C4-2B (cell line): Measurements from ENCODE around the gene GALNT13.

Experiments
- H3K27ac ChIP-seq: fragments of 450-650 bp; 2 replicates; pipeline ENCODE4 v1.5.1; 2017
- CTCF ChIP-seq: fragments of 450-650 bp; conservative IDR thresholded peaks from 2 replicates; pipeline ENCODE4 v1.5.1; 2017; ENCODE audit warnings: mild to moderate bottlenecking
- ZFX ChIP-seq: fragments of 450-650 bp; IDR thresholded peaks from 2 replicates; pipeline ENCODE4 v1.6.1; 2017

The GALNT13 gene

GRCh38 chr2:154142480-154142879 lies 270.8 kb downstream of the GALNT13 start:
- TF ChIP-seq ZFX = no peak
- TF ChIP-seq CTCF = no peak
- H3K27ac ChIP-seq = no peak overlapping the region

- TF ChIP-seq CTCF (no peak), ZFX (no peak)
Measured at GRCh38 chr2:154143105-154143504, 271.4 kb downstream of the GALNT13 start.

GRCh38 chr2:154158101-154158500 lies 286.4 kb downstream of the GALNT13 start:
- TF ChIP-seq CTCF (no peak), ZFX (no peak)
- H3K27ac ChIP-seq = no peak overlapping the region

More at GRCh38 chr2:154143105-154143504, 271.4 kb downstream of the GALNT13 start:
- H3K27ac ChIP-seq = no peak overlapping the region

- no peak overlapping the region for H3K27ac ChIP-seq
- TF ChIP-seq CTCF = no peak
- TF ChIP-seq ZFX = no peak
Measured at GRCh38 chr2:154161286-154161685, 289.6 kb downstream of the GALNT13 start.

GRCh38 chr2:154170400-154170799 lies 298.7 kb downstream of the GALNT13 start:
- H3K27ac ChIP-seq = no peak overlapping the region
- TF ChIP-seq ZFX (no peak), CTCF (no peak)

- TF ChIP-seq CTCF (no peak), ZFX (no peak)
- H3K27ac ChIP-seq = no peak overlapping the region
Measured at GRCh38 chr2:154173164-154173563, 301.4 kb downstream of the GALNT13 start.

- H3K27ac ChIP-seq = no peak overlapping the region
- no peak for TF ChIP-seq CTCF
- no peak for TF ChIP-seq ZFX
Measured at GRCh38 chr2:154173919-154174318, 302.2 kb downstream of the GALNT13 start.
